ENCODE results near the gene PPM1H. TPM values are rescaled to one million over a fixed set of nuclear protein-coding genes. Genes with fewer than 3 reads are reported as not detected.

PPM1H gene
- total RNA-seq, 1 experiment from 2014 or later: 12.0 TPM

GRCh38 chr12:62933602-62934238 lies 1.2 kb downstream of the PPM1H start:
- Histone ChIP-seq H3K79me2 (ENCODE audit: low read length) (peaks cover 56% of the 10 kb centered on the region), H3K4me2 (ENCODE audit: low read length) (peak overlapping the region; percentile 90), H3K36me3 (ENCODE audit: low read depth, low read length) (no peaks in the 10 kb centered on the region), H3K9me2 (replicated peaks; ENCODE audit: low read length) (no peaks in the 10 kb centered on the region), H2AFZ (ENCODE audit: low read length) (peak overlapping the region; percentile 87), H3K4me1 (ENCODE audit: insufficient read depth, low read length) (peaks cover 23% of the 10 kb centered on the region), H3K9me3 (ENCODE audit: low read length) (no peaks in the 10 kb centered on the region), H3F3A (ENCODE audit: low read length, unreplicated experiment) (no peaks in the 10 kb centered on the region), H4K20me1 (ENCODE audit: low read length) (no peaks in the 10 kb centered on the region), H3K27me3 (ENCODE audit: low read length) (no peaks in the 10 kb centered on the region), H3K9ac (ENCODE audit: low read length) (peak overlapping the region; percentile 62), H3K4me3 (ENCODE audit: low read length) (peak overlapping the region; percentile 82), H3K27ac (ENCODE audit: low read length) (peak overlapping the region; percentile 10)
- POLR2A ChIA-PET (ENCODE audit: unreplicated experiment): interaction anchor here (0.6 to 0.7 kb wide), 2 partner anchors 49 to 1610 kb away, joined by 3 read pairs; no protein-coding TSS in a partner anchor
- intact Hi-C loops (cut with micrococcal nuclease): loop anchor here (1.0 to 10.0 kb wide), 8 partner anchors 11 to 499 kb away; no protein-coding TSS in a partner anchor
- BruUV-seq (replicated peaks): TSS peak; percentile 94
- DNase-seq (peak; percentile 24), ATAC-seq (no peak)
- CTCF ChIA-PET: interaction anchor here (0.9 to 3.8 kb wide), 5 partner anchors 11 to 135 kb away, joined by 3 to 19 read pairs (median 3); no protein-coding TSS in a partner anchor
- TF ChIP-seq CTCF (conservative IDR thresholded peaks at IDR 0.05; ENCODE audit: low read depth, low read length): no peak

GRCh38 chr12:62933220-62933601 lies 1.7 kb downstream of the PPM1H start:
- Histone ChIP-seq H4K20me1 (ENCODE audit: low read length) (no peaks in the 10 kb centered on the region), H3K79me2 (ENCODE audit: low read length) (peaks cover 61% of the 10 kb centered on the region), H3K27me3 (ENCODE audit: low read length) (no peaks in the 10 kb centered on the region), H3K9me3 (ENCODE audit: low read length) (no peaks in the 10 kb centered on the region), H3K4me1 (ENCODE audit: insufficient read depth, low read length) (peaks cover 23% of the 10 kb centered on the region), H3K27ac (ENCODE audit: low read length) (no peak overlapping the region), H3K4me2 (ENCODE audit: low read length) (peak overlapping the region; percentile 90), H3K9ac (ENCODE audit: low read length) (peak overlapping the region; percentile 25; the same call in 1 of the 2 replicates), H2AFZ (ENCODE audit: low read length) (peak overlapping the region; percentile 87), H3K4me3 (ENCODE audit: low read length) (peak overlapping the region; percentile 82), H3F3A (ENCODE audit: low read length, unreplicated experiment) (no peaks in the 10 kb centered on the region), H3K9me2 (replicated peaks; ENCODE audit: low read length) (no peaks in the 10 kb centered on the region), H3K36me3 (ENCODE audit: low read depth, low read length) (no peaks in the 10 kb centered on the region)
- intact Hi-C loops (cut with micrococcal nuclease): loop anchor here (1.0 to 10.0 kb wide), 5 partner anchors 11 to 498 kb away; no protein-coding TSS in a partner anchor
- no TSS peak for BruUV-seq (replicated peaks)
- CTCF ChIA-PET: interaction anchor here (0.6 to 3.8 kb wide), 5 partner anchors 11 to 468 kb away, joined by 3 to 19 read pairs (median 3); no protein-coding TSS in a partner anchor
- POLR2A ChIA-PET (ENCODE audit: unreplicated experiment): interaction anchor here (0.6 to 0.7 kb wide), 2 partner anchors 49 to 1610 kb away, joined by 3 read pairs; no protein-coding TSS in a partner anchor
- ATAC-seq (peak; percentile 49), DNase-seq (peak; percentile 73)
- TF ChIP-seq EZH2 (IDR thresholded peaks at IDR 0.05; ENCODE audit: low read length, unreplicated experiment) (no peak), CTCF (conservative IDR thresholded peaks at IDR 0.05; ENCODE audit: low read depth, low read length) (no peak), EZH2phosphoT487 (IDR thresholded peaks at IDR 0.05; ENCODE audit: borderline replicate concordance, low read length) (no peak)

- POLR2A ChIA-PET (ENCODE audit: unreplicated experiment): no interaction called here
- CTCF ChIA-PET: no interaction called here
- Histone ChIP-seq H3K27me3 (ENCODE audit: low read length) (no peaks in the 10 kb centered on the region), H3K9me3 (ENCODE audit: low read length) (no peaks in the 10 kb centered on the region), H3K4me3 (ENCODE audit: low read length) (no peak overlapping the region), H3F3A (ENCODE audit: low read length, unreplicated experiment) (no peaks in the 10 kb centered on the region), H3K27ac (ENCODE audit: low read length) (no peak overlapping the region), H2AFZ (ENCODE audit: low read length) (no peak overlapping the region), H3K36me3 (ENCODE audit: low read depth, low read length) (no peaks in the 10 kb centered on the region), H3K4me2 (ENCODE audit: low read length) (peak overlapping the region; percentile 30; the same call in 1 of the 2 replicates), H3K79me2 (ENCODE audit: low read length) (peaks cover 73% of the 10 kb centered on the region), H3K4me1 (ENCODE audit: insufficient read depth, low read length) (peaks cover 23% of the 10 kb centered on the region), H3K9ac (ENCODE audit: low read length) (no peak overlapping the region), H3K9me2 (replicated peaks; ENCODE audit: low read length) (no peaks in the 10 kb centered on the region), H4K20me1 (ENCODE audit: low read length) (no peaks in the 10 kb centered on the region)
- DNase-seq (no peak), ATAC-seq (no peak)
- no peak for TF ChIP-seq EZH2 (IDR thresholded peaks at IDR 0.05; ENCODE audit: low read length, unreplicated experiment)
- no peak for TF ChIP-seq EZH2phosphoT487 (IDR thresholded peaks at IDR 0.05; ENCODE audit: borderline replicate concordance, low read length)
- TF ChIP-seq CTCF (conservative IDR thresholded peaks at IDR 0.05; ENCODE audit: low read depth, low read length): no peak
- BruUV-seq (replicated peaks): no TSS peak
- intact Hi-C loops (cut with micrococcal nuclease): loop anchor here (5.0 to 10.0 kb wide), 2 partner anchors 329 to 497 kb away; no protein-coding TSS in a partner anchor
These were observed 3.5 kb downstream of the PPM1H start for GRCh38 chr12:62931477-62931876.
